HepG2 (cell line): Measurements from ENCODE around the gene SEPHS2. TPM values are rescaled to one million over a fixed set of nuclear protein-coding genes. Genes with fewer than 3 reads are reported as not detected.

Experiments used
- AKAP8 ChIP-seq: sonication (generic); formaldehyde crosslinking; IDR thresholded peaks from 2 replicates; pipeline ENCODE4 v1.5.1; 2020; ENCODE audit warnings: mild to moderate bottlenecking, missing genetic modification reagents
- BCL6 ChIP-seq: IDR thresholded peaks from 2 replicates; pipeline ENCODE4 v1.6.1; 2016; ENCODE audit warnings: missing genetic modification reagents, missing compliant biosample characterization
- EEA1 ChIP-seq: sonication (generic); formaldehyde crosslinking; IDR thresholded peaks from 2 replicates; pipeline ENCODE4 v1.5.1; 2020; ENCODE audit warnings: mild to moderate bottlenecking, missing genetic modification reagents, borderline replicate concordance
- HINFP ChIP-seq: sonication (generic); formaldehyde crosslinking; IDR thresholded peaks from 2 replicates; pipeline ENCODE4 v1.4.0; 2020; ENCODE audit warnings: low read depth, mild to moderate bottlenecking, missing genetic modification reagents
- HMGXB3 ChIP-seq: sonication (generic); formaldehyde crosslinking; IDR thresholded peaks from 2 replicates; pipeline ENCODE4 v1.4.0; 2020; ENCODE audit warnings: missing genetic modification reagents, borderline replicate concordance
- MYC ChIP-seq: sonication (generic); formaldehyde crosslinking; IDR thresholded peaks from 2 replicates; pipeline ENCODE4 v1.9.0; 2021; ENCODE audit warnings: missing genetic modification reagents, borderline replicate concordance
- RFX3 ChIP-seq: IDR thresholded peaks from 2 replicates; pipeline ENCODE4 v1.6.1; 2016; ENCODE audit warnings: missing biosample characterization, missing genetic modification reagents
- TGIF2 ChIP-seq: IDR thresholded peaks from 2 replicates; pipeline ENCODE4 v1.6.1; 2016; ENCODE audit warnings: control low read depth, missing compliant biosample characterization
- ZBTB26 ChIP-seq: IDR thresholded peaks from 2 replicates; pipeline ENCODE4 v1.6.1; 2016; ENCODE audit warnings: missing compliant biosample characterization, missing genetic modification reagents, borderline replicate concordance
- ZC3H13 ChIP-seq: sonication (generic); formaldehyde crosslinking; IDR thresholded peaks from 2 replicates; pipeline ENCODE4 v1.8.1; 2023; ENCODE audit warnings: mild to moderate bottlenecking, missing genetic modification reagents, moderate library complexity
- ZFP82 ChIP-seq: sonication (generic); formaldehyde crosslinking; IDR thresholded peaks from 2 replicates; pipeline ENCODE4 v1.5.1; 2020; ENCODE audit warnings: mild to moderate bottlenecking, missing genetic modification reagents, borderline replicate concordance
- ZKSCAN8 ChIP-seq: IDR thresholded peaks from 2 replicates; pipeline ENCODE4 v1.6.1; 2016; ENCODE audit warnings: borderline replicate concordance, missing genetic modification reagents, missing compliant biosample characterization
- ZNF333 ChIP-seq: sonication (generic); formaldehyde crosslinking; IDR thresholded peaks from 2 replicates; pipeline ENCODE4 v1.4.0; 2020; ENCODE audit warnings: mild to moderate bottlenecking, missing genetic modification reagents, borderline replicate concordance
- ZNF335 ChIP-seq: sonication (generic); formaldehyde crosslinking; IDR thresholded peaks from 2 replicates; pipeline ENCODE4 v1.4.0; 2020; ENCODE audit warnings: missing genetic modification reagents
- ZNF614 ChIP-seq: IDR thresholded peaks from 2 replicates; pipeline ENCODE4 v1.6.1; 2018; ENCODE audit warnings: missing biosample characterization, missing genetic modification reagents, inconsistent platforms, borderline replicate concordance
- ZNF724P ChIP-seq: sonication (generic); formaldehyde crosslinking; IDR thresholded peaks from 2 replicates; pipeline ENCODE4 v1.8.0; 2022; ENCODE audit warnings: missing genetic modification reagents, borderline replicate concordance
- ZNF761 ChIP-seq: sonication (generic); formaldehyde crosslinking; conservative IDR thresholded peaks from 2 replicates; pipeline ENCODE4 v1.4.0; 2020; ENCODE audit warnings: mild to moderate bottlenecking, missing genetic modification reagents
- ZNF879 ChIP-seq: sonication (generic); formaldehyde crosslinking; IDR thresholded peaks from 2 replicates; pipeline ENCODE4 v1.8.1; 2023; ENCODE audit warnings: missing genetic modification reagents
- polyA plus RNA-seq, 8 experiments: library from polyadenylated mRNA; depleted of rRNA in 3 of 8; stranded (reverse) in 7 of 8; unstranded in 1 of 8; fragments of >200 nt; fragmentation: Illumina TruSeq in 4 of 8; extraction: Trizol in 4 of 8; gene quantifications; 2 replicates each; pipeline versions ENCODE4 v1.2.1 to v1.2.3, GENCODE V29; 2011 to 2016; ENCODE audit warnings: low read depth in 4 of 8, missing spikeins in 1 of 8, mixed read lengths in 1 of 8; ENCODE audit not compliant: insufficient read depth in 1 of 8
- total RNA-seq, 5 experiments: library from RNA; depleted of rRNA; stranded (reverse); fragments of >200 nt; fragmentation: Illumina TruSeq; extraction: Trizol; gene quantifications; 2 replicates each; pipeline ENCODE4 v1.2.3, GENCODE V29; 2016; ENCODE audit warnings: low read depth in 1 of 5
- TF ChIP-seq, protein P1 (sequence below): sonication (generic); formaldehyde crosslinking; IDR thresholded peaks from 2 replicates; pipeline ENCODE4 v1.4.0; 2020; ENCODE audit warnings: missing genetic modification reagents, borderline replicate concordance
- TF ChIP-seq, protein P2 (sequence below): sonication (generic); formaldehyde crosslinking; IDR thresholded peaks from 2 replicates; pipeline ENCODE4 v1.8.0; 2023; ENCODE audit warnings: mild to moderate bottlenecking, missing genetic modification reagents

Gene SEPHS2
- total and polyA plus RNA-seq, 2 of the 13 experiments (the other 11 are each of a cell fraction or from before 2014, with no cell fraction given), result 20.7 to 127 TPM

DNA sequence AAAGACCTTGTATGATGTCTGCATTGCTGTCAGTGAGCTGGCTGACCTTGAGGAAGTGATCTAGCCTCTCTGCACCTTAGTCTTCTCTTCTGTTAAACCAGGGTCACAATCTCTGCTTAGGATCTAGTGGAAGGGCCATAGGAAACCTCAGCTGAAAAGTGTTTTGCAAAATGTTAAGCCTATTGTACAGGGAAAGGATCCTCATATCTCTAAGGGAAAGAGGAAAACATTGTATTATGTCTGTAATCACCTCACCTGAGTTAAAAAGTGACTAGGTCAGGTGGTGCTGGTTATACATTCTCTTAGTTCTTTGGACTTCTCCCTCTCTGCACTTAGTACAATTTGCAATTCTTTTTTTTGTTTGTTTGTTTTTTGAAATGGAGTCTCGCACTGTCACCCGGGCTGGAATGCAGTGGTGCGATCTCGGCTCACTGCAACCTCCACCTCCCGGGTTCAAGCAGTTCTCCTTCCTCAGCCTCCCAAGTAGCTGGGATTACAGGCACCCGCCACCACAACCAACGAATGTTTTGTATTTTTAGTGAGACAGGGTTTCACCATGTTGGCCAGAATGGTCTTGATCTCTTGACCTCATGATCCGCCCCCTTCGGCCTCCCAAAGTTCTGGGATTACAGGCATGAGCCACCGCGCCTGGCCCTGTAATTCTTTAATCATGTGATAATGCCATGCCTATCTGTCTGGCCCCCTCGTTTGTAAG is 2.0 kb upstream of the SEPHS2 start (continued):
- no peak for TF ChIP-seq RFX3 (CRISPR knock-in tag)
- no peak for TF ChIP-seq ZNF335 (CRISPR knock-in tag)
- TF ChIP-seq ZNF614 (CRISPR knock-in tag), result peak; percentile 87
- no peak for TF ChIP-seq HINFP
- no peak for TF ChIP-seq ZC3H13 (CRISPR knock-in tag)
- no peak for TF ChIP-seq ZBTB26 (CRISPR knock-in tag)
- peak; percentile 83; the same call in 1 of the 2 replicates for TF ChIP-seq ZNF761 (CRISPR knock-in tag)
- TF ChIP-seq ZNF724P (CRISPR knock-in tag), result no peak
- TF ChIP-seq AKAP8 (CRISPR knock-in tag), result no peak
- TF ChIP-seq BCL6 (CRISPR knock-in tag), result peak; percentile 73; the same call in 1 of the 2 replicates
- TF ChIP-seq ZNF333 (CRISPR knock-in tag), result no peak
- TF ChIP-seq HMGXB3, result peak; percentile 43; the same call in 1 of the 2 replicates
- TF ChIP-seq EEA1 (CRISPR knock-in tag), result 0 out of 2 replicates have a peak, but pooled peaks have one; percentile 38
- TF ChIP-seq ZFP82 (CRISPR knock-in tag), result no peak
- peak; percentile 42; the same call in 1 of the 2 replicates for TF ChIP-seq TGIF2 (CRISPR knock-in tag)
- TF ChIP-seq ZKSCAN8 (CRISPR knock-in tag), result peak; percentile 74
- 0 out of 2 replicates have a peak, but pooled peaks have one; percentile 70 for TF ChIP-seq ZNF879 (CRISPR knock-in tag)
- TF ChIP-seq, protein P1, sequence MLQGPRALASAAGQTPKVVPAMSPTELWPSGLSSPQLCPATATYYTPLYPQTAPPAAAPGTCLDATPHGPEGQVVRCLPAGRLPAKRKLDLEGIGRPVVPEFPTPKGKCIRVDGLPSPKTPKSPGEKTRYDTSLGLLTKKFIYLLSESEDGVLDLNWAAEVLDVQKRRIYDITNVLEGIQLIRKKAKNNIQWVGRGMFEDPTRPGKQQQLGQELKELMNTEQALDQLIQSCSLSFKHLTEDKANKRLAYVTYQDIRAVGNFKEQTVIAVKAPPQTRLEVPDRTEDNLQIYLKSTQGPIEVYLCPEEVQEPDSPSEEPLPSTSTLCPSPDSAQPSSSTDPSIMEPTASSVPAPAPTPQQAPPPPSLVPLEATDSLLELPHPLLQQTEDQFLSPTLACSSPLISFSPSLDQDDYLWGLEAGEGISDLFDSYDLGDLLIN, result no peak
- TF ChIP-seq, protein P2, sequence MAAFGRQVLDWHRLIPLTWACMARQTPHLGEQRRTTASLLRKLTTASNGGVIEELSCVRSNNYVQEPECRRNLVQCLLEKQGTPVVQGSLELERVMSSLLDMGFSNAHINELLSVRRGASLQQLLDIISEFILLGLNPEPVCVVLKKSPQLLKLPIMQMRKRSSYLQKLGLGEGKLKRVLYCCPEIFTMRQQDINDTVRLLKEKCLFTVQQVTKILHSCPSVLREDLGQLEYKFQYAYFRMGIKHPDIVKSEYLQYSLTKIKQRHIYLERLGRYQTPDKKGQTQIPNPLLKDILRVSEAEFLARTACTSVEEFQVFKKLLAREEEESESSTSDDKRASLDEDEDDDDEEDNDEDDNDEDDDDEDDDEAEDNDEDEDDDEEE (CRISPR knock-in tag), result no peak
- peak; percentile 50; the same call in 1 of the 2 replicates for TF ChIP-seq MYC
